Measurements from ENCODE around the gene SAPCD1.

The SAPCD1 gene

GRCh38 chr6:31771992-31772358 lies 9.5 kb downstream of the SAPCD1 start:
- DNase-seq (ENCODE audit: low read depth), result no peak
- TF ChIP-seq CTCF (IDR thresholded peaks at IDR 0.05; ENCODE audit: insufficient read depth, low read depth, low read length, missing control alignments), result no peak
- H3K4me3 ChIP-seq (ENCODE audit: low read length), result no peak overlapping the region

DNA sequence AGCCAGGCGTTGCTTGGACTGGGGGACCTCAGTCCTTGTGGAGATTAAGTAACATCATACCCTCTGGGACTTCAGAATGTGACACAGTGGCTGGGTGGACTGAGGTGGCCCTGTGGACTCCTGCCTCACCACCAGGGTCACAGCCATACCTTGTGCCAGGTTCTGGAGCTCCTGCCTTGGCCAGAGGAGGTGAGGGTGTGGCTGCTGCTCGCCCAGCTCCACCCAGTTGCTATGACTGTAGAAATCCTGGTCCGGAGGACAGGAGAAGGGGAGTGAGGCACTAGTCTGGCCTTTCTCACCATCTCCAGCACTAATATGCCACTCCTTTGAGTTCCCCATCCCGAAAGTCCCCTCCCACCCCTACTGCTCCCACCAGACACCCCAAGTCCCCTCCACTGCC lies 12.7 kb downstream of the SAPCD1 start:
- H3K4me3 ChIP-seq (ENCODE audit: low read length), result no peak overlapping the region
- peak; percentile 35 for DNase-seq (ENCODE audit: low read depth)
- TF ChIP-seq CTCF (IDR thresholded peaks at IDR 0.05; ENCODE audit: insufficient read depth, low read depth, low read length, missing control alignments), result no peak

GRCh38 chr6:31775633-31776484 lies 13.4 kb downstream of the SAPCD1 start:
- H3K4me3 ChIP-seq (ENCODE audit: low read length), result no peak overlapping the region
- no peak for DNase-seq (ENCODE audit: low read depth)
- TF ChIP-seq CTCF (IDR thresholded peaks at IDR 0.05; ENCODE audit: insufficient read depth, low read depth, low read length, missing control alignments), result no peak

- H3K4me3 ChIP-seq (ENCODE audit: low read length), result no peak overlapping the region
- no peak for TF ChIP-seq CTCF (IDR thresholded peaks at IDR 0.05; ENCODE audit: insufficient read depth, low read depth, low read length, missing control alignments)
- no peak for DNase-seq (ENCODE audit: low read depth)
Measured at GRCh38 chr6:31776485-31776988, 14.1 kb downstream of the SAPCD1 start.

GRCh38 chr6:31776989-31777666 lies 14.7 kb downstream of the SAPCD1 start, which contains the start of gene VWA7:
Gene VWA7 (minus strand): TSS chr6:31777328. CDS start chr6:31776779, 549 bp downstream.
- TF ChIP-seq CTCF (IDR thresholded peaks at IDR 0.05; ENCODE audit: insufficient read depth, low read depth, low read length, missing control alignments), result no peak
- DNase-seq (ENCODE audit: low read depth), result peak; percentile 88
- H3K4me3 ChIP-seq (ENCODE audit: low read length), result no peak within 1 kb of the TSS

GRCh38 chr6:31777667-31778050 lies 15.2 kb downstream of the SAPCD1 start:
- DNase-seq (ENCODE audit: low read depth), result no peak
- TF ChIP-seq CTCF (IDR thresholded peaks at IDR 0.05; ENCODE audit: insufficient read depth, low read depth, low read length, missing control alignments), result no peak
- no peak overlapping the region for H3K4me3 ChIP-seq (ENCODE audit: low read length)
